Measurements from ENCODE around the gene ATF7IP.
"Not testable (repeated sequence)": the region's sequence is repeated elsewhere in the genome, so short reads cannot be mapped to it uniquely, and the experiment has no call there.

Gene ATF7IP, protein sequence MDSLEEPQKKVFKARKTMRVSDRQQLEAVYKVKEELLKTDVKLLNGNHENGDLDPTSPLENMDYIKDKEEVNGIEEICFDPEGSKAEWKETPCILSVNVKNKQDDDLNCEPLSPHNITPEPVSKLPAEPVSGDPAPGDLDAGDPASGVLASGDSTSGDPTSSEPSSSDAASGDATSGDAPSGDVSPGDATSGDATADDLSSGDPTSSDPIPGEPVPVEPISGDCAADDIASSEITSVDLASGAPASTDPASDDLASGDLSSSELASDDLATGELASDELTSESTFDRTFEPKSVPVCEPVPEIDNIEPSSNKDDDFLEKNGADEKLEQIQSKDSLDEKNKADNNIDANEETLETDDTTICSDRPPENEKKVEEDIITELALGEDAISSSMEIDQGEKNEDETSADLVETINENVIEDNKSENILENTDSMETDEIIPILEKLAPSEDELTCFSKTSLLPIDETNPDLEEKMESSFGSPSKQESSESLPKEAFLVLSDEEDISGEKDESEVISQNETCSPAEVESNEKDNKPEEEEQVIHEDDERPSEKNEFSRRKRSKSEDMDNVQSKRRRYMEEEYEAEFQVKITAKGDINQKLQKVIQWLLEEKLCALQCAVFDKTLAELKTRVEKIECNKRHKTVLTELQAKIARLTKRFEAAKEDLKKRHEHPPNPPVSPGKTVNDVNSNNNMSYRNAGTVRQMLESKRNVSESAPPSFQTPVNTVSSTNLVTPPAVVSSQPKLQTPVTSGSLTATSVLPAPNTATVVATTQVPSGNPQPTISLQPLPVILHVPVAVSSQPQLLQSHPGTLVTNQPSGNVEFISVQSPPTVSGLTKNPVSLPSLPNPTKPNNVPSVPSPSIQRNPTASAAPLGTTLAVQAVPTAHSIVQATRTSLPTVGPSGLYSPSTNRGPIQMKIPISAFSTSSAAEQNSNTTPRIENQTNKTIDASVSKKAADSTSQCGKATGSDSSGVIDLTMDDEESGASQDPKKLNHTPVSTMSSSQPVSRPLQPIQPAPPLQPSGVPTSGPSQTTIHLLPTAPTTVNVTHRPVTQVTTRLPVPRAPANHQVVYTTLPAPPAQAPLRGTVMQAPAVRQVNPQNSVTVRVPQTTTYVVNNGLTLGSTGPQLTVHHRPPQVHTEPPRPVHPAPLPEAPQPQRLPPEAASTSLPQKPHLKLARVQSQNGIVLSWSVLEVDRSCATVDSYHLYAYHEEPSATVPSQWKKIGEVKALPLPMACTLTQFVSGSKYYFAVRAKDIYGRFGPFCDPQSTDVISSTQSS

DNA sequence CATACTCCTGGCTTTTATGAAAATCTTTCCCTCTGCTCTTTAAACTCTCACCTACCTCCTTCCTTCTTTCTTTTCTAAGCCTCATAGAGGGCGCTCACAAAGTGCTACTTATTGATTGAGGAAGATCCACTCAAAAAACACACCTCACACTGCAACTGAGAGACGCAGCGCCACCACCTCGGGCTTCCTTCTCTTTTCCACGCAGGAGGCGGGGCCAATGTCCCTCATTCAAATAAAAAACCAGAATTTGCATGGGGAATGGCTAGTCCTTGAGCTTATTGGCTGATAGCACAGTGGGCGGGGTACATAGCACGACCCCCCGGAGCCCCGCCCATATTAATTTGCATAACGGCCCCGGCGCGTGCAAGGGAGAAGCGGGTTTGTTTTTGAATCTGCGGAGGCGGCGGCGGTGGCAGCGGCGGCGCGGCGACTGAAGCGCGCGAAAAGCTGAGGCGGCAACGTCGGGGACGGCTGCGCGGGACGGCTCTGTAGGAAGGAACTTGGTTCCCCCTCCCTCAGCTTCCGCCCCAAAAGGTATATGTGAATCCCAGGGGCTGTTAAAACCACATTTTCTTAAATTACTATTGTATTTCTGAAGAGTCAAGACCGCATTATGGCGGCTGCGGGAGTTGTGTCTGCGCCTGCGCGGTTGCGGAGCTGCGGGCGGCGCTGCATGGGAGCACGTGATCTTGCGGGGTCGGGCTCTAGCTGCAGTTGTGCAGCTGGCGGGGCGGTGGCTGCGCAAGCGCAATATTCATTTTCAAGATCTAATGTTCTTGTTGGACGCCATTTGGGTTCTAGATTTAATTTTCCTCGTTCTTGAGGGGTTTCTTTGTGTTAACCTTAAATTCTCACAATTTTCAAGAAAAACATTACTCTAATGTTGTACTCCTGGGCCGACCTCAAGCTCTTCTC, at the start of gene ATF7IP:
TSS of gene ATF7IP (plus strand) at position 389 of the 915 bp plus-strand sequence. CDS start 58,234 bp downstream, outside the sequence.
- H3K36me3 ChIP-seq (ENCODE audit: control insufficient read depth in 1 of 2, insufficient read depth in 2 of 2, low read length in 2 of 2), result peaks cover 0 to 14% of the 10 kb centered on the region in 2 donors
- peak within 1 kb of the TSS; percentile 98 for H3K27ac ChIP-seq (ENCODE audit: low read length)
- peaks cover 4 to 5% of the 10 kb centered on the region in 2 donors for H3K4me1 ChIP-seq (ENCODE audit: control insufficient read depth in 1 of 2, insufficient read depth in 2 of 2, low read length in 2 of 2)
- H3K9me3 ChIP-seq (ENCODE audit: control insufficient read depth in 1 of 2, low read length in 2 of 2), result no peaks in the 10 kb centered on the region
- H3K4me3 ChIP-seq (ENCODE audit: low read depth in 1 of 2, low read length in 2 of 2), result peak within 1 kb of the TSS; percentile 82 to 93
- no peaks in the 10 kb centered on the region for H3K27me3 ChIP-seq (ENCODE audit: low read depth, low read length)

DNA sequence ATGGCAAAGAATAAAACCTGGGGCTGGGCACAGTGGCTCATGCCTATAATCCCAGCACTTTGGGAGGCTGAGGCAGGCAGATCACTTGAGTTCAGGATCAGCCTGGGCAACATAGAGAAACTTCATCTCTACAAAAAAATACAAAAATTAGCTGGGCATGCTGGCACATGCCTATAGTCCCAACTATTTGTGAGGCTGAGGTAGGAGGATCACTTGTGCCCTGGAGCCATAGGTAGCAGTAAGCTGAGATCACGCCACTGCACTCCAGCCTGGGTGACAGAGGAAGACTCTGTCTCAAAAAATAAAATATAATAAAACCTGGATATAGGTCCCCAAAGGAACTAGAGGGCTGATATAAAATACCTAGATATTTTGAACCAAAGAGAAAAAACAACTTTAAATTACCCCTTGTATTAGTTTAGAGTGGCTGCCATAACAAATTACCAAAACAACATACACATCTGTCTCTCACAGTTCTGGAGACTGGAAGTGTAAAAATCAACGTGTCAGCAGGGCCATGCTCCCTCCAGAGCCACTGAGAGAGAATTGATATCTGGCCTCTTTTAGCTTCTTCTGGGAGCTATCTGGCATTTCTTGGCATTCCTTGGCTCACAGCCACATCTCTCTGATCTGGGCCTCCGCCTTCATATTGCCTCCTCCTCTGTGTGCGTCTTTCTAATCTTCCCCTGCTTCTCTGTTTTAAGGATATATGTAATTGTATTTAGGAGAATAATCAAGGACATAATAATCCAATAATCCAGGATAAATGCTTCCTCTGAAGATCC, 47.9 kb upstream of the ATF7IP start:
- H3K27me3 ChIP-seq (ENCODE audit: low read depth, low read length), result no peaks in the 10 kb centered on the region
- no peak overlapping the region for H3K27ac ChIP-seq (ENCODE audit: low read length)
- no peak overlapping the region for H3K4me3 ChIP-seq (ENCODE audit: low read depth in 1 of 2, low read length in 2 of 2)
- no peaks in the 10 kb centered on the region for H3K36me3 ChIP-seq (ENCODE audit: control insufficient read depth in 1 of 2, insufficient read depth in 2 of 2, low read length in 2 of 2)
- no peaks in the 10 kb centered on the region for H3K4me1 ChIP-seq (ENCODE audit: control insufficient read depth in 1 of 2, insufficient read depth in 2 of 2, low read length in 2 of 2)
- H3K9me3 ChIP-seq (ENCODE audit: control insufficient read depth in 1 of 2, low read length in 2 of 2), result no peaks in the 10 kb centered on the region

DNA sequence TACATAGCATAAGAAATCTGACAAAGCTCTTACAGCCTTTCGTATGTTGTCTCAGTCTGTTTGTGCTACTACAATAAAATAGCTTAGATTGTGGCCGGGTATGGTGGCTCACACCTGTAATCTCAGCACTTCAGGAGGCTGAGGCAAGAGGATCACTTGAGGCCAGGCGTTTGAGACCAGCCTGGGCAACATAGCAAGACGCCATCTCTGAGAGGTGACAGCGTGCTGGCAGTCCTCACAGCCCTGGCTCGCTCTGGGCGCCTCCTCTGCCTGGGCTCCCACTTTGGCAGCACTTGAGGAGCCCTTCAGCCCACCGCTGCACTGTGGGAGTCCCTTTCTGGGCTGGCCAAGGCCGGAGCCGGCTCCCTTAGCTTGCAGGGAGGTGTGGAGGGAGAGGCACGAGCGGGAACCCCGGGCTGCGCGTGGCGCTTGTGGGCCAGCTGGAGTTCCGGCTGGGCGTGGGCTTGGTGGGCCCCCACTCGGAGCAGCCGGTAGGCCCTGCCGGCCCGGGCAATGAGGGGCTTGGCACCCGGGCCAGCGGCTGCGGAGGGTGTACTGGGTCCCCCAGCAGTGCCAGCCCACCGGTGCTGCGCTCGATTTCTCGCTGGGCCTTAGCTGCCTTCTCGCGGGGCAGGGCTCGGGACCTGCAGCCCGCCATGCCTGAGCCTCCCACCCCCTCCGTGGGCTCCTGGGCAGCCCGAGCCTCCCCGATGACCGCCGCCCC, 45.6 kb upstream of the ATF7IP start:
- not testable (repeated sequence) for H3K27me3 ChIP-seq (ENCODE audit: low read depth, low read length); H3K4me3 ChIP-seq (ENCODE audit: low read depth in 1 of 2, low read length in 2 of 2); H3K36me3 ChIP-seq (ENCODE audit: control insufficient read depth in 1 of 2, insufficient read depth in 2 of 2, low read length in 2 of 2); H3K9me3 ChIP-seq (ENCODE audit: control insufficient read depth in 1 of 2, low read length in 2 of 2); H3K4me1 ChIP-seq (ENCODE audit: control insufficient read depth in 1 of 2, insufficient read depth in 2 of 2, low read length in 2 of 2); H3K27ac ChIP-seq (ENCODE audit: low read length)

GRCh38 chr12:14322403-14322802, 43.1 kb upstream of the ATF7IP start:
- H3K9me3 ChIP-seq (ENCODE audit: control insufficient read depth in 1 of 2, low read length in 2 of 2), result no peaks in the 10 kb centered on the region
- no peak overlapping the region for H3K4me3 ChIP-seq (ENCODE audit: low read depth in 1 of 2, low read length in 2 of 2)
- H3K36me3 ChIP-seq (ENCODE audit: control insufficient read depth in 1 of 2, insufficient read depth in 2 of 2, low read length in 2 of 2), result no peaks in the 10 kb centered on the region
- no peaks in the 10 kb centered on the region for H3K4me1 ChIP-seq (ENCODE audit: control insufficient read depth in 1 of 2, insufficient read depth in 2 of 2, low read length in 2 of 2)
- H3K27me3 ChIP-seq (ENCODE audit: low read depth, low read length), result no peaks in the 10 kb centered on the region
- H3K27ac ChIP-seq (ENCODE audit: low read length), result no peak overlapping the region

DNA sequence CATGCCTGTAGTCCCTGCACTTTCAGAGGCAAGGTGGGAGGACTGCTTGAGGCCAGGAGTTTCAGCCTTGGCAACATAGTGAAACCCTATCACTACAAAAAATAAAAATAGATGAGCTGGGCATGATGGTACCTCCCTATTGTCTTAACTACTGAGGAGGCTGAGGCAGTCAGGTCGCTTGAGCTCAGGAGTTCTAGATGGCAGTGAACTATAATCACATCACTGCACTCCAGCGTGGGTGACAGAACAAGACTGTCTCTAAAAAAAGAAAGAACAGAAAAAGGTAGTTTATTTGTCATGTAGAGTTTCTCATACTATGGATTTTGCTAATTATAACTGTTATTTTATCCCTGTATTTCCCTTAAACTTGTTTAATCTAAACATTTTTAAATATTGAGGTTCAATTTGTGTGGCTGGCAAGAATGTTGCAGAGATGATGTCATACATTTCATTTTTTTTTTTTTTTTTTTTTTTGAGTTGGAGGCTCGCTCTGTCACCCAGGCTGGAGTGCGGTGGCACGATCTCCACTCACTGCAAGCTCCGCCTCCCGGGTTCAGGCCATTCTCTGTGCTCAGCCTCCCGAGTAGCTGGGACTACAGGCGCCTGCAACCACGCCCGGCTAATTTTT, 39.7 kb upstream of the ATF7IP start:
- H3K27me3 ChIP-seq (ENCODE audit: low read depth, low read length), result no peaks in the 10 kb centered on the region
- no peaks in the 10 kb centered on the region for H3K36me3 ChIP-seq (ENCODE audit: control insufficient read depth in 1 of 2, insufficient read depth in 2 of 2, low read length in 2 of 2)
- H3K27ac ChIP-seq (ENCODE audit: low read length), result no peak overlapping the region
- H3K4me3 ChIP-seq (ENCODE audit: low read depth in 1 of 2, low read length in 2 of 2), result no peak overlapping the region
- no peaks in the 10 kb centered on the region for H3K4me1 ChIP-seq (ENCODE audit: control insufficient read depth in 1 of 2, insufficient read depth in 2 of 2, low read length in 2 of 2)
- H3K9me3 ChIP-seq (ENCODE audit: control insufficient read depth in 1 of 2, low read length in 2 of 2), result no peaks in the 10 kb centered on the region

DNA sequence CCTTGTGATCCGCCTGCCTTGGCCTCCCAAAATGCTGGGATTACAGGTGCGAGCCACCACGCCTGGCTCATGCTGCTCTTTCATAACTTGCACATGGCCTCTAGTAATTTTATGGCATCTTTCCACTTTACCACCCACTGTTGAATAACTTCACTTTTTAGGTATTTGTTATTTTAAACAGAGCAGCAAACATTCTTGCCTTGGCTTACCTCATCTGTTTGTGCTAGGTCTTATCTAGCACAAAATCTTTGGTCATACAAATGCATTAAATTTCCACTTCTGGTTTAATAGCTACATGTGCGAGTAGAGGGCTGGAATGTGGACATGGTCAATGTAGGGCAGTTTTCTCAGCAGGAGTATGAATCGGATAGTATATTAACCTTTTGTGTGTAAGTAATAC, 38.8 kb upstream of the ATF7IP start:
- no peak overlapping the region for H3K27ac ChIP-seq (ENCODE audit: low read length)
- no peaks in the 10 kb centered on the region for H3K4me1 ChIP-seq (ENCODE audit: control insufficient read depth in 1 of 2, insufficient read depth in 2 of 2, low read length in 2 of 2)
- H3K9me3 ChIP-seq (ENCODE audit: control insufficient read depth in 1 of 2, low read length in 2 of 2), result peaks cover 0 to under 1% of the 10 kb centered on the region in 2 donors
- no peaks in the 10 kb centered on the region for H3K27me3 ChIP-seq (ENCODE audit: low read depth, low read length)
- H3K4me3 ChIP-seq (ENCODE audit: low read depth in 1 of 2, low read length in 2 of 2), result no peak overlapping the region
- no peaks in the 10 kb centered on the region for H3K36me3 ChIP-seq (ENCODE audit: control insufficient read depth in 1 of 2, insufficient read depth in 2 of 2, low read length in 2 of 2)

DNA sequence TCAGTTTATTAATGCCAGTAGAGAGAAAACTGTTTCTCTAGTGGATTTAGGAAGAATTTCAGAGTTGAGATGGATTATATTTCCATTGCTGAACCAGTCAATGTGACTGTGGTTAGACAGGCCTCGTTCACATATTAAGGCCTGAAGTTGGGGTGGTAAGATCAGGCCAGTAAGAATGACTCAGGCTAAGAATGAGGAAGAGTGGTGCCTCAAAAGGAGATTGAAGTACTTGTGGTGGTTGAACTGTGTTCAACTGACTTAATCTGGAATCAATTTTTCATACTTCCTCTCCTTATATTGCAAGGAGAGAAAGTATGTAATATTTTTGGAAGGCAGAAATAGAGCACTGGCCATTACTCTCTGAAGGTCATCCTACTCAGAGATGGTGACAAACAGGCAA, 37.8 kb upstream of the ATF7IP start:
- H3K9me3 ChIP-seq (ENCODE audit: control insufficient read depth in 1 of 2, low read length in 2 of 2), result peaks cover 0 to 8% of the 10 kb centered on the region in 2 donors
- H3K36me3 ChIP-seq (ENCODE audit: control insufficient read depth in 1 of 2, insufficient read depth in 2 of 2, low read length in 2 of 2), result no peaks in the 10 kb centered on the region
- no peak overlapping the region for H3K4me3 ChIP-seq (ENCODE audit: low read depth in 1 of 2, low read length in 2 of 2)
- no peaks in the 10 kb centered on the region for H3K27me3 ChIP-seq (ENCODE audit: low read depth, low read length)
- H3K27ac ChIP-seq (ENCODE audit: low read length), result no peak overlapping the region
- H3K4me1 ChIP-seq (ENCODE audit: control insufficient read depth in 1 of 2, insufficient read depth in 2 of 2, low read length in 2 of 2), result no peaks in the 10 kb centered on the region

DNA sequence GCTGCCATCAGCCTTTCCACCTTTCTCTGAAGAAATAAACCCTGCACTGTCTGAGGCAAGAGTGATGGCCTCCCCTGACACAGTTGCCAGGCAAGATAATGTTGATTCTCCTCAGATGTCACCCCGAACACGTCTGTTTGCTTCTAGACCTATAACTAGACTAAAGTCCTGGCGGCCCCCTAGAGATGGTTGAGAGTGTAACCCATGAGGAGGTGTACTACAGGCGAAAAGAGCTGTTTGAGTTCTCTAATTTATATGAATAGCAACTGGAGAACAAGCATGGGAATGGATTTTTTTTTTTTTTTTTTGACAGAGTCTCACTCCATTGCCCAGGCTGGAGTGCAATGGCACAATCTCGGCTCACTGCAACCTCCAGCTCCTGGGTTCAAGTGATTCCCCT, 33.0 kb upstream of the ATF7IP start:
- Histone ChIP-seq H3K27ac (ENCODE audit: low read length) (no peak overlapping the region), H3K4me3 (ENCODE audit: low read depth in 1 of 2, low read length in 2 of 2) (no peak overlapping the region), H3K27me3 (ENCODE audit: low read depth, low read length) (no peaks in the 10 kb centered on the region), H3K36me3 (ENCODE audit: control insufficient read depth in 1 of 2, insufficient read depth in 2 of 2, low read length in 2 of 2) (no peaks in the 10 kb centered on the region), H3K9me3 (ENCODE audit: control insufficient read depth in 1 of 2, low read length in 2 of 2) (peaks cover 0 to 14% of the 10 kb centered on the region in 2 donors), H3K4me1 (ENCODE audit: control insufficient read depth in 1 of 2, insufficient read depth in 2 of 2, low read length in 2 of 2) (no peaks in the 10 kb centered on the region)

DNA sequence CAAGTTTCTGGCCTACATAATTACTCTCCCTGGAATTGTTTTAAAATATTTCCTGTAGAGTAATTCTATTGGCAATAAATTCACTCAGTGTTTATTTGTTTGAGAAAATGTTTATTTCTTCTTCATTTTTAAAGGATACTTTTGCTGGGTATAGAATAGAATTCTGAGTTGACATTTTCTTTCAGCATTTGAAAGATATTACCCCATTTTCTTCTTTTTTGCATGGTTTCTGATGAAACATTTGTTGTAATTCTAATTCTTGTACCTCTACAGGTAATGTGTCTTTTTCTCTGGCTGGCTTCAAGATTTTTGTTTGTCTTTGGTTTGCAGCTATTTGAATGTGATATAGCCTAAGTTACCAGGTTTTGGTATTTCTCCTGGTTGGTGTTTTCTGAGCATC, 25.1 kb upstream of the ATF7IP start:
- Histone ChIP-seq H3K27me3 (ENCODE audit: low read depth, low read length) (no peaks in the 10 kb centered on the region), H3K27ac (ENCODE audit: low read length) (no peak overlapping the region), H3K9me3 (ENCODE audit: control insufficient read depth in 1 of 2, low read length in 2 of 2) (peaks cover 0 to 25% of the 10 kb centered on the region in 2 donors), H3K4me3 (ENCODE audit: low read depth in 1 of 2, low read length in 2 of 2) (no peak overlapping the region), H3K36me3 (ENCODE audit: control insufficient read depth in 1 of 2, insufficient read depth in 2 of 2, low read length in 2 of 2) (no peaks in the 10 kb centered on the region), H3K4me1 (ENCODE audit: control insufficient read depth in 1 of 2, insufficient read depth in 2 of 2, low read length in 2 of 2) (no peaks in the 10 kb centered on the region)
